Fibroblast of pulmonary artery (primary cell): Measurements from ENCODE around the gene GALNT13.

Source experiments
- DNase-seq: peaks from one replicate; pipeline ENCODE4 v3.0.0-alpha.2; 2010; ENCODE audit warnings: low read depth
- H3K4me3 ChIP-seq: replicated peaks from 2 replicates; pipeline ENCODE4 v1.5.1; 2011; ENCODE audit warnings: low read depth, mild to moderate bottlenecking, control low read depth, low read length, moderate library complexity
- TF ChIP-seq, protein P1 (sequence below): IDR thresholded peaks from 2 replicates; pipeline ENCODE4 v1.5.1; 2011; ENCODE audit warnings: mild to moderate bottlenecking, control low read depth, low read length, inconsistent platforms; ENCODE audit errors: missing control alignments

Gene GALNT13

DNA sequence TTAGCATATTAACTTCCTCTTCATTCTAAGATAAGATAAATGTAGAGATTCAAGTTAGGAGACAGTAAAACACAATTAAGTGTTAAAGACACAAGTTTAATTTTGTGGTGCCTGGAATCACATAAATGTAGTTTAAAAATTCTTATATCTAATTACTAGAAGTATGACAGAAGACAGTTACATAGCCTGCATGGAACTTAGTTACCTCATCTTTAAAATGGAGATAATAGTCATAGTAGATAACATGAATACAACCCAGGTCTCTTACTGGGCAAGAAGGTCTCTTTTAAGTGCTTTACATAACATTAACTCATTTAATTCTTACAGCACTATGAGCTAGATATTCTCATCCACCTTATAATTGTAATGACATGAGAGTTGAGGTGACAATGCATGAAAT is 15.1 kb downstream of the GALNT13 start:
- no peak for DNase-seq
- no peak overlapping the region for H3K4me3 ChIP-seq
- TF ChIP-seq, protein P1, sequence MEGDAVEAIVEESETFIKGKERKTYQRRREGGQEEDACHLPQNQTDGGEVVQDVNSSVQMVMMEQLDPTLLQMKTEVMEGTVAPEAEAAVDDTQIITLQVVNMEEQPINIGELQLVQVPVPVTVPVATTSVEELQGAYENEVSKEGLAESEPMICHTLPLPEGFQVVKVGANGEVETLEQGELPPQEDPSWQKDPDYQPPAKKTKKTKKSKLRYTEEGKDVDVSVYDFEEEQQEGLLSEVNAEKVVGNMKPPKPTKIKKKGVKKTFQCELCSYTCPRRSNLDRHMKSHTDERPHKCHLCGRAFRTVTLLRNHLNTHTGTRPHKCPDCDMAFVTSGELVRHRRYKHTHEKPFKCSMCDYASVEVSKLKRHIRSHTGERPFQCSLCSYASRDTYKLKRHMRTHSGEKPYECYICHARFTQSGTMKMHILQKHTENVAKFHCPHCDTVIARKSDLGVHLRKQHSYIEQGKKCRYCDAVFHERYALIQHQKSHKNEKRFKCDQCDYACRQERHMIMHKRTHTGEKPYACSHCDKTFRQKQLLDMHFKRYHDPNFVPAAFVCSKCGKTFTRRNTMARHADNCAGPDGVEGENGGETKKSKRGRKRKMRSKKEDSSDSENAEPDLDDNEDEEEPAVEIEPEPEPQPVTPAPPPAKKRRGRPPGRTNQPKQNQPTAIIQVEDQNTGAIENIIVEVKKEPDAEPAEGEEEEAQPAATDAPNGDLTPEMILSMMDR = no peak

DNA sequence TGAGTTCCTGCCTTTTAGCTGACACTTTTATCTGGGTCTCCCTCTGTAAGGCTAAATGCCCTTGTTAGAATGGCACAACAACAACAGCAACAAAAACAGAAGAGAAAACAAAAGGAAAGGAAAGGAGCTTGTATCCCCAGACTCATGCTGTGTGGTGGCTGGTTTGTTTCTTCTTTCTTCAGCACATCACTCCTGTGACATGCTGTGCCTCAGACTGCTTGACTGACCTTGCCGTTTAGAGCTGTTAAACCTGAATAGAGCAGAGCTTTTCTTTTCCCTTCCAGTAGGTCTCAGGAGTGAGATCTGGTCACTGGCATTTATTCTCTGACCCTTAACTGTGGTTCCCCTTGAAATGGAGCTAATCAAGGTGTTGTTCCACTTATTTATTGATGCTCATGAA is 18.9 kb downstream of the GALNT13 start:
- H3K4me3 ChIP-seq = no peak overlapping the region
- no peak for DNase-seq
- TF ChIP-seq, protein P1 = no peak

DNA sequence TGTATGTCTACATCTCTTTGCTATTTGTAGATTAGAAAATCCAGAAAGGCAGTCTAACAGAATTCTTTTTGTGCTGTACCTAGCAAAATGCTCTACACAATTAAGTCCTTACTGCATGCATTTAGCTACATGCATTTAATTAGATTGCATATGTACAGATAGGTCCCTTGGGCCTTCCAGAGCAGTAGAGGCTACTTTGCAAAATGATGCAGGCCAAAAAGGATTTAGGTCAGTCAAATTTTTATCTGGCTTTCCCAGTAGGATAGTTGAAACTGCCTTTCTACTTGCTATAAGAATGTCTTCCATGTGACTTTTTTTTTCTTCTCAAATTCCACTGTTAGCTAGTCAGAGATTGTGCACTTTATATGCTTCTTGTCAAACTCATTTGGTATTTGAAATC is 19.3 kb downstream of the GALNT13 start:
- no peak for DNase-seq
- no peak overlapping the region for H3K4me3 ChIP-seq
- TF ChIP-seq, protein P1 = no peak

DNA sequence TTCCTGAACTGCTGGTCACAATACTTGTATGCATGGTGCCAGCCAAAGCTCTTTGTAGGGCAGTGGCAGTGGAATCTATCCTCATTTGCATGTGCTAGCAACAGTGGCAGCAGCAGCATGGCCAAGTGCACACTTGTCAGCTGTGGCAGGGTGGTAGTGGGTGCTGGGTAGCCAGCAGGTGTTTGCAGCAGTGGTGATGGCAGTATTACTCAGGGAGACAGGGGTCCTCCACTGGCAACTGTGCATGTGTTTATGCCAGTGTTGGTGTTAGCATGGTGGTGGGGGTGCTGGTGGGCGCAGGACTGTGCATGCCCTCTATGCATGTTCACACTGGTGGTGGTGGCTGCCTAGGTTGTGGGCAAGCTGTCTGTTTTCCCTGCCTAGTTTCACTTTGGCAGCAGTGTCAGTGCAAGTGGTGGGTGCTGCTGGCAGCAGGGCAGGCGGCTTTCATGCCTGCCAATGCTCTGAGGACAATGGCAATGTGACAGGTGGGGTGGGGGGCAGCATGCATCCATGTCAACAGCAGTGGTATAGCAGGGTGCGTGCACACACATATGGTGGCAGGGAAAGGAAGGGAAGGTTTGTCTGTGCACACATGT is 41.2 kb downstream of the GALNT13 start:
- no peak for DNase-seq
- TF ChIP-seq, protein P1 = no peak
- no peak overlapping the region for H3K4me3 ChIP-seq

DNA sequence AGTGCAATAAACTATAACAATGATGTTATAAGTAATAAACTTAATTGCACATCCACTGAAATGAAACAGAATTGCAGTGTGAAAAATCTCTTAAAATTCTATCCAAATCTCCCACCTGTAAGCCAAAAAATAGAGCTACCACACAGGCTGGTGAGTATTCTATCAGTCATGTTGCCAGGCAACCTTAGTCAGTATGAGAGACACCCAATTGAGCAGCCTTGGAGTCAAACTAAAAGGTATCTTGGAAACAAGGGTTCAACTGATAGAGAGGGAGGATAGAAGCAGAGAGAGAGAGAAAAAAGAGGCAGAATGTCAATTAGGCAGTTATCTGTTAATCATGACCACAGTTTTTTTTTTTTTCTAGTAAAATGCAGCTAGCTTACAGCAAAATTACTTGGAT is 45.8 kb downstream of the GALNT13 start:
- H3K4me3 ChIP-seq = no peak overlapping the region
- TF ChIP-seq, protein P1 = no peak
- no peak for DNase-seq

DNA sequence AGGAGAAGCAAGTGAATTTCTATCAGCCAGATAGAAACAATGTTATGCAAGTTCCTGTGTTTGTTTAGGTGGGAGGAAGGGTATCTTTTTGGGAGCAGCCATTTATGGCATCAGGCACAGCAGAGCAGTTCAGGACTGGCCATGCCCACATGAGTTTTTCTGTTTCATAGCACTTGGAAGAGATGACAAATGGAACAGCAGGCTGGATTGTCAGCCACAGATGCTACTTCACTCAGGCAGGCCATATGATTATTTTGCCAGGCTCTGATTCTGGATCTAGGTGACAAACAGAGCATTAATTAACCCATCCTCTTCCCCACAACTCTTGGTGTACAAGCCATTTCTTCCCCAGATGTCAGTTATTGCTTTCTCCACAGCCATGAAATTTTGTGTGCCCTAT is 63.8 kb downstream of the GALNT13 start:
- DNase-seq = no peak
- H3K4me3 ChIP-seq = no peak overlapping the region
- TF ChIP-seq, protein P1 = no peak

DNA sequence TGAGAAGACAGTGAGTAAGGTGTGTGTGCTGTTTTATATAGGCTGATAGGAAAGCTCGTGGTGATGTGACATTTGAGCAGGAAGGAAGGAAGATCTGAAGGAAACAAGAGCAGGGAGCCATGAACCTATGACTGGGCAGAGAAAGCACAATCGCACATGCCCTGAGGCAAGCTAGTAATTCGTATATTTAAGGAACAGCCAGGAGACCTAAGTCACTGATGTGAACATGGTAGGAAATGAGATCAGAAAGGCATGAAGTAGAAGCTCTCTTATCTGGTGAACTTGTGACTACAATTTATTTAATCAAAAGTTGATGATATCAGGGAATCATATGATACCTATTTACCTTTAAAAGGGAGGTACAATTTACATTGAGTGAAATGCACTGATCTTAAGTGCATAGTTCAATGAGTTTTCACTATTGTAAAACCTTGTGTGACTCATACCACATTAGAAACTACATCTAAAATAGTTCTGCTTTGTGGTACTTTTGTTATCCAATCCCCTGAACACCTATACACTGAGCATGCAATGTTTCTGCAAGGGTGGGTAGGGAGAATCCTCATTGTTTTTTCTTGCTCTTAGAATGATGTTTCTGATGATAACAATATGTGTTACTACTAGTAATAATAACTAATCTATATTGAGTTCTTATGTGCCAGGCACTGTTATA is 67.5 kb downstream of the GALNT13 start:
- DNase-seq = no peak
- no peak overlapping the region for H3K4me3 ChIP-seq
- TF ChIP-seq, protein P1 = no peak
